Cardiac septum (tissue), 1 donor: ENCODE data around the gene RAB3GAP1. TPM values are rescaled to one million over a fixed set of nuclear protein-coding genes. Genes with fewer than 3 reads are reported as not detected.

Experiments
- DNase-seq: peaks from one replicate; pipeline ENCODE4 v3.0.0-alpha.2; 2020; ENCODE audit warnings: low spot score
- intact Hi-C: fragments of 100-400 bp; cut with DNase I; formaldehyde crosslinking; loops from one replicate; pipeline ENCODE4 v1.14.0; 2022
- total RNA-seq: library from RNA; stranded (reverse); fragmentation: NEBNext Ultra II Directional; extraction: Animal tissue kit (Norgen Biotek cat#: 25700); gene quantifications from one replicate; pipeline ENCODE4 v1.2.1, GENCODE V29; 2021
- donor health status: DM: no; HTN: no; CAD: no.

The RAB3GAP1 gene
- total RNA-seq, 1 donor from 2014 or later: 47.8 TPM

DNA sequence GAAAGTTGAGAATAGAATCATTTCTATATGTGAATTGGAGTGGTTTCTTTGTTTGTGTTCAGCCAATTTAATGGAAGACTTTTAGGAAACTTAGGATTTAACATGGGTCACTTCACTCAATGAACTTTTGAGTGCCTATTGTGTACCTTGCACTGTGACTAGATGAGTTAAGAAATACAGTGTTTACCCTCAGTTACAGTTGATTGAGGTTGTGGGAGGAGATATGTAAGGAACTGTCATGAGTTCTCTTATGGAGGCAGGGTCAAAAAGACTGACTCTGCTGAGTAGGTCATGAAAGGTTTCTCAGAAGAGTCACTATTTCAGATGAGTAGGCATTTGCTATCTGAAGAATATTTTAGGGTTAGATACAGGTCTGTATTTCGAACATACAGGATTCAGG is 98.6 kb downstream of the RAB3GAP1 start:
- intact Hi-C loops: no loop called here
- no peak for DNase-seq

GRCh38 chr2:135151615-135152014 is 99.5 kb downstream of the RAB3GAP1 start:
- no peak for DNase-seq
- intact Hi-C loops: no loop called here

GRCh38 chr2:135152361-135152760 is 100.3 kb downstream of the RAB3GAP1 start:
- intact Hi-C loops: no loop called here
- DNase-seq: no peak

DNA sequence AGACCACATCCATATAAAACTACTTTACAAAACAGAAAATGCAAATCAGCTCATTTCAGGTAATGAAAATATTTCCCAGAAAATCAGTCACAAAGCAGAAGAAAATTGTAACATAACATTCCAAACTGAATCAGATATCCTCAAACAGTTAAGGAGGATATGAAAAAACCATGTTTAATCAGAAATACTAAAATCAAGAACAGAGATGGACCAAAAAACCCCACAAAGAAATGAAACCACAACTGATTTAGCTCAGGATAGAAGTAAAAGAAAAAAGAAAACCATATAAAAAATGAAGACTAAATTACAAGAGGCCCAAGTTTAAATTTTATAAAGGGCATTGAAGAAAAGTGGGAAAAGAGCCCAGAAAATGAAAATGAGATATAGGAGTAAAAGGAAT is 102.9 kb downstream of the RAB3GAP1 start:
- DNase-seq: no peak
- intact Hi-C loops: no loop called here

GRCh38 chr2:135157856-135158255 is 105.8 kb downstream of the RAB3GAP1 start:
- intact Hi-C loops: no loop called here
- DNase-seq: no peak

DNA sequence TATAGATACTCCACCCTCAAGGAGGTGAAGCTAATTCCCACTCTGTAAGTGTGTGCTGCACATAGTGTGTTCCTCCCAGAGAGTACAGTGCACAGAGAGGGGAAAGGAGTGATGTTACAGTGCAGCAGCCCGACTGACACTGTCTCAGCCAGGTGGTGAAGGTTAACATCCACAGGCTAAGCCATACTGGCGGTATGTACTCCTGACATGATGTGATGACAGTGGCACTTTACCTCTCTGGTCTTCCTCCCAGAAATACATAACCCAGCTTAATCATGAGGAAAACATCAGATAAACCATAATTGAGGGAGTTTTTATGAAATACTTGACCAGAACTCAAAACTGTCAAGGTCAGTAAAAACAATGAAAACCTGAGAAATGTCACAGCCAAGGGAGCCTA is 107.1 kb downstream of the RAB3GAP1 start:
- DNase-seq: no peak
- intact Hi-C loops: no loop called here

DNA sequence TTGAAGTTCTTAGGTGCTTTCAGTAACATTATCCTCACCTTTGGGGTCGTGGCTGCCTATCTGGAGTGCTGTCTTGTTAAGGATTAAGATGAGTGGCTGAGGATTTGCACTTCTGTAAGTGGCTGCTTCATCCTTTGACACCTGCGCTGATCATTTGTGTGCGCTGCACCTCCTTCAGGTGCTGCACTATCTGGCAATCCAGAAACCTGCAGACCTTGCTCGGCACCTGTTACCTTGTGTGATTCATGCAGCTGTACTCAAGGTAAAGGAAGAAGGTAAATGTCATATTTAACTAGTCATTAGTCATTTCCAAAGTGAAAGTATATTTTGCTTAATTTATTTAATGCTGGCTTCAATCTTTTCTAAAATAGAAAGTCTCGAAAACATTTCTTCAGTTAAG is 110.3 kb downstream of the RAB3GAP1 start:
- DNase-seq: no peak
- intact Hi-C loops: no loop called here

DNA sequence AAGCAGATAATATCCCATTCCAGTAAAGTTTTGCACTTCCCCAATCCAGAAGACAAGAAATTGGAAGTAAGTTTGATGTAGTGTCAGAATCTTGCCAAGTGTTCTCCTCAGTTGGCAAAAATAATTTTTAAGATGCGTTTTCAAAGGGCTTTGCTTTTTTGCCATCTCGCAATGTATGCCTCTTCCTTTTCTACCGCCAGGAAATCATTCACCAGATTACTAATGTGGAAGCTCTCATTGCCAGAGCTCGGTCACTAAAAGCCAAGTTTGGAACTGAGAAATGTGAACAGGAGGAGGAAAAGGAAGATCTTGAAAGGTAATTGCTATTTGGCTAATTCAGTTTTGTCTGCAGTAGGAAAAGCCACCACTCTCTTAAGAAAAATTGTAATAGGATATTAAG is 110.7 kb downstream of the RAB3GAP1 start:
- no peak for DNase-seq
- intact Hi-C loops: no loop called here

GRCh38 chr2:135163306-135163705 is 111.2 kb downstream of the RAB3GAP1 start:
- intact Hi-C loops: no loop called here
- DNase-seq: no peak

DNA sequence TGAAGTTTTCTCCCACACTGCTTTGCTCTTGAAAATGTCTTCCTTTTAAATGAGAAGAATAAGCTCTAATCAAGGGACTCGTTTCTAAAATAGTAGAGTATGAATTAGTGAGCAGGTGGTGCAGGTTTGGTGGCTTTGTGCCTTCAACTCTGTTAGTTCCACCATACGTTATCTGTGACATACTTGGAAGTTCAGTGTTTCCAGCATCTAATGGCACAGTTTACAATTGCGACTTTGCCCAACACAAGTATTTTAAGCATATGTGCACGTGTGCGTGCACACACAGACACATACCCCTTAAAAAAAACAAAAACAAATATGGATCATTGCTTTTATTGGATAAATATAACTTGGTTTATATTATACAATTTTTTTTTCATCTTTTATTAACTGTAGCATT is 111.8 kb downstream of the RAB3GAP1 start:
- DNase-seq: no peak
- intact Hi-C loops: no loop called here

DNA sequence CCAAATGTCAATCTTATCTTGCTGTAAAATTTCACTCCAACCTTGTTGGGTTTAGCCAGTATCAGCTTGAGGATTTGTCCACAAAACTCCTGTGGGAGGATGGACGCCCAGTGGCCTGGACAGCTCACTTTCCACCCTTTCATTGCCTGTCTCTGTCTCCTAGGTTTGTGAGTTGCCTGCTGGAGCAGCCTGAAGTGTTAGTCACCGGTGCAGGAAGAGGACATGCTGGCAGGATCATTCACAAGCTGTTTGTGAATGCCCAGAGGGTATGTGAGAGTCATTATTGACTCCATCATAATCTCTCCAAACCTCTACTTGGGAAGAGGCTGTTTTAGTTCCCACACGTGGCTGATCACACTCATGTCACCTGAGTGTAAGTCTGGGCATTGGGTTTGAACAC is 112.3 kb downstream of the RAB3GAP1 start:
- intact Hi-C loops: no loop called here
- DNase-seq: no peak

- no peak for DNase-seq
- intact Hi-C loops: no loop called here
Observed at GRCh38 chr2:135167273-135167672, 115.2 kb downstream of the RAB3GAP1 start.

- no peak for DNase-seq
- intact Hi-C loops: no loop called here
Observed at GRCh38 chr2:135168204-135168856, 116.2 kb downstream of the RAB3GAP1 start.

DNA sequence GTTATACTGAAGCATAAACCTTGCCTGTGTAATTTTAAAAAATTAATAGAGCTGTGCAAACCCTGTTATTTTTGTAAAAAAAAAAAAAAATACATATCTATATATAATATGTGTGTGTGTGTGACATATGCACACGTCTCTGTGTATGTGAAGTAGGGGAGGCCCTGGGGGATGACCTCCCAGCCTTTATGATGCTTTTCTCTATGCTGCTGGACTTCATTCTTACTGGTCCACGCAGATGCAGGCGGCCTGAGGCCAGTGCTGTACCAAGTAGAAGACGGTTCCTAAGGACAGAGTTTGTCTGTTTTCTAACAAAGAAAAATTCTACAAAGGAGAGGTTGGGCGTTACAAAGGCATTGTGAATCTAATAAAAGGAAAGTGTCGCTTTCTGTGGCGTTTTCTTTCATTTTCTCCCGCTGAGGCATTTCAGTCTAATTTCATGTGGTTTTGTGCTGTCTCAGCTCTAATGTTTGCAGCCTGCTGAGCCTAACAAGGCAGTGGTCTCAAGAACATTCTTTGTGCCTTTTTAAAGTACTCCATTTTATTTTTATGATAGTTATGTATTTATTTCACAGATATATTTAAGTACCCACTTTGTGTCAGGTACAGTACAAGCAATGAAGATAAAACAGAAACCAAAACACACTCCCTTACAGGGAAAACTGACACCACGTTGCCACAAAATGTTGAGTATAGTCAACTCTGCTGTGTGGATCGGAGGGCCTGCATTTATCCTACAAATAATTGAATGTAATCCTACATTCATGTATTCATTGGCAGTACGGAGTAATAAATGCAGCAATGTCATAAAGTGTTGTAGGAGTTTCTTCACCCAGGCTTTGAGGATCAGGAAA is 118.0 kb downstream of the RAB3GAP1 start:
- intact Hi-C loops: no loop called here
- DNase-seq: no peak

DNA sequence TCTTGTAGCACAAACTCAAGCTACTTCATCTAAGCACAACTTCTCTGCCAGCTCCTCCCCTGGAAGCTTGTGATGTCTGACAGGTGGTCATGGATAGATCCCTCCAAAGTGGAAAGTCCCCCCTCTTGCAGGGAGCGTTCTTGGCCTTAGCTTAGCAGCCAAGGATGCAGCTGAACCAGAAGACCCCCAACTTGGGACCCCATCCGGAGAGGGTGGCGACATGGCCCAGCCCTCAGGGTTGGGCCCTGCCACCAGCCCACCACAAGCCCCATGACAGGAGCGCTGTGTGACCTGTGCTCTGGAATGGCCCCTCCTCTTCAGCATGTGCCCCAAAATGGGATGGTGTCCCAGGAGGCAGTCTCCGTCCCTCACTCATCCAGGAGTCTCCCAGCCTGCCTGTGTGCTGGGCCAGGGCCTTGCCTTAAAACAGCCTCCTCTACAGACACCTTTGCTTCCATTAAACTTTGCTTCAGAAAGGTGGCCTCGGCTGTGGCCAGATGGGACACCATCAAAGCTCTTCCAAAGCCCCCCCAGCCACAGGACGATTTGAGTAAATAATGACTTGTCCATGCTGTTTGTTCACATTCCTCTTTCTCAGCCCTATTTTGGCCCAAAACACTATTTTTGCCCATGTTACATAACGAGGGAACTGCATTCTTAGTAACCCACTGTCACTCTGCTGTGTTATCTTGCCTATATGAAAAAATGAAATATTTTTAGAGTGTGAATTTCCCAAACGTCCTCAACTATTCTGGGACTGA is 122.1 kb downstream of the RAB3GAP1 start:
- no peak for DNase-seq
- intact Hi-C loops: no loop called here

DNA sequence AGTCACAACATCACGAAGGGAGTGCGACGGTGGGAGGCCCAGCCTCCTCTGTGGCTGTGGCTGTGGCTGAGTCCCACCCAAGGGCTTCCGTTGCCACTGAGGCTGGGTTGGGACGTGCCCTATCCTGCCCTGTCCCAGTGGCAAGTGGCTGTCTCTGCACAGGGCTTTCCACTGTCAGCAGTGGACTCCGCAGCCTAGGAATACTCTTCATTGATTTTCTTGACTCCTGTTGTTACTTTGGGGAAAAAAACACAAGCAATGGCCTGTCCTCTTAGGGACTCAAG is 122.7 kb downstream of the RAB3GAP1 start:
- intact Hi-C loops: no loop called here
- DNase-seq: no peak

DNA sequence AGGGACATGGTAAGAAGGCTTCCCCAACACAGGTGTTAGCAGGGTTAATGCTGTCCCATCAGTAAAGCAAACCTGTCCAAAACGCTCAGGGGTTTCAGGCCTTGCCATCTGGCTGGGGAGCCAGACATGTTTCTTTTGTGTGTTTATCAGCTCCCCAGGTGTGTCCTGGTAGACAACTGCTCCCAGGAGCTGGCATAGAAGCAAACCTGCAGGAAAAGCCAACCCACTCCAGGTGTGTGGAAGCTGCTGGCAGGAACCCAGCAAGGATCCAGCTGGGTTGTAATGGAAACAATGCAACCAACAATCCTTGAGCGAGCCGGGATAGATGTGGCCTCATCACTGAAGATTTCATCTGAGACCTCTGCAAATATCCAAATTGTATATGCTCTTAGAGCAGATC is 123.1 kb downstream of the RAB3GAP1 start:
- DNase-seq: no peak
- intact Hi-C loops: no loop called here

GRCh38 chr2:135179689-135180088 is 127.6 kb downstream of the RAB3GAP1 start:
- DNase-seq: no peak
- intact Hi-C loops: no loop called here

- intact Hi-C loops: no loop called here
- no peak for DNase-seq
Observed at GRCh38 chr2:135182190-135182589, 130.1 kb downstream of the RAB3GAP1 start.

GRCh38 chr2:135182601-135183000 is 130.5 kb downstream of the RAB3GAP1 start:
- intact Hi-C loops: no loop called here

GRCh38 chr2:135183822-135184221 is 131.7 kb downstream of the RAB3GAP1 start:
- no peak for DNase-seq
- intact Hi-C loops: no loop called here

More at GRCh38 chr2:135182601-135183000, 130.5 kb downstream of the RAB3GAP1 start:
- no peak for DNase-seq
